Measurements from ENCODE around the gene NAT8.
"Not testable (repeated sequence)": the region's sequence is repeated elsewhere in the genome, so short reads cannot be mapped to it uniquely, and the experiment has no call there.

- not testable (repeated sequence) for TF ChIP-seq CTCF, POLR2A (IDR thresholded peaks at IDR 0.05)
Observed at GRCh38 chr2:73674696-73675157, 32.5 kb upstream of the NAT8 start.
